ENCODE results near the gene ARHGAP24.
"Not testable (repeated sequence)": the region's sequence is repeated elsewhere in the genome, so short reads cannot be mapped to it uniquely, and the experiment has no call there.

Gene ARHGAP24

DNA sequence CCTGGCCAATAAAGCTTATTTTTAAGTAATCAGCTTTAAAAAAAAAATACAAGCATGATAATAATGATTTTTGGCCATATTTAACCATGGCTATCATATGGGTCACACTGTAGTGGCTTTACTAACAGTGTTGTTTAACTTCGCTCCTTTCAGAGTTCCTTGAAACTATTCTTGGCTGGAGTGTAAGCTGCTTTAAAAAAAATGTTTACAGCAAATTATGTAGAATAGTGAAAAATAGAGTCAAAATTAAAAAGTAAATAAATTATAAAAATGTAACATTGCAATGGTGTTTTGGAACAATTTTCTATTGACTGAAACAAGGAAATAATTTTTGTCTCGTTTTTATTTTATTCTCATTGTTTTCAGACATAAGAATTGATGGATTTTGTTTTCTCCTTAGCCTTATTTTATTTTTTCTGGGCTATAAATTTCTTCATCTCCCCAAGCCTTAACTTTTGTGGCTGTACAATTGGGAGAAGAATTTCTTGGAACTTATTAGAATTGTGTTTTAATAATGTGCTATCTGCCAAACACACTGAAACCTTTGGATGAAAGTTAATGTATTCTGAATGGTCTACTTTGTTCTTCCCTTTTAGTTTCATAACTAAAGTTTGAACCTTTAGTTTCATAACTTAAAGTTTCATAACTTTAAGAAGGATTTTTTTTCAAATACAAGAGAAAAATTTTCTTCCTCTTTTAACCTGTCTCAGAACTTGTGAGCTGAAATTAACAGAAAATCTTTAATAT is 182.0 kb downstream of the ARHGAP24 start:
- DNase-seq (ENCODE audit: low spot score), result no peak

DNA sequence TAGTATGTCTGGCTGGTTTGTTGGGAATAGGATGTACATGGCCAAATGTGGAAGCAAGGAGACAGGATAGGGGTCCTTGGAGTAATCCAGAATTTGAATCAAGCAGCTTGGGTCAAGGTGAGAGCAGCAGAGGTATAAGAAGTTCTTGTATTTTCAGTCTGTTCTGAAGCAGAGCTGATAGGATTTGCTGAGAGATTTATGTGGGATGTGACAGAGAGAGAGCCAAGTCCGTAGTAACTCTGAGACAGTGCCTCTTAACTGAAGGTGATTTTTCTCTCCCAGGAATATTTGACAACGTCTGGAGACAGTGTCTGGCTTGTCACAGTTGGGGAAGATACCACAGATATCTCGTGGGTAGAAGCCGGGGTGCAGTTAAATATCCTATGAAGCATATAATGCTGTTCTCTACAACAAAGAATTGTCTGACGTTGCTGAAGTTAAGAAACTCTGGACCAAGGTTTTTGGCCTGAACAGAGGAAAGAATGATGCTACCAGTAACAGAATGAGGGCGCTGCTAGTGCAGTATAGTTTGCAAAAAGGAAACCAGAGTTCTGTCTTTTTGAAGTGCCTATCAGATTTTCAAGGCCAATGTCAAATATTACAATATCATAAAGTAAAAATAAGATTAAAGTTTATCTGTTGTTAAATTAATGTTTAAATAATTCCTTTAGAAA is 184.0 kb downstream of the ARHGAP24 start:
- no peak for DNase-seq (ENCODE audit: low spot score)

- no peak for DNase-seq (ENCODE audit: low spot score)
Observed at GRCh38 chr4:85659610-85660218, 184.8 kb downstream of the ARHGAP24 start.

DNA sequence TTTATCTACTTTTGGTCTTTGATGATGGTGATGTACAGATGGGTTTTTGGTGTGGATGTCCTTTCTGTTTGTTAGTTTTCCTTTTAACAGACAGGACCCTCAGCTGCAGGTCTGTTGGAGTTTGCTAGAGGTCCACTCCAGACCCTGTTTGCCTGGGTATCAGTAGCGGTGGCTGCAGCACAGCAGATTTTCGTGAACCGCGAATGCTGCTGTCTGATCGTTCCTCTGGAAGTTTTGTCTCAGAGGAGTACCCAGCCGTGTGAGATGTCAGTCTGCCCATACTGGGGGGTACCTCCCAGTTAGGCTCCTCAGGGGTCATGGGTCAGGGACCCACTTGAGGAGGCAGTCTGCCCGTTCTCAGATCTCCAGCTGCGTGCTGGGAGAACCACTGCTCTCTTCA is 191.7 kb downstream of the ARHGAP24 start:
- not testable (repeated sequence) for DNase-seq (ENCODE audit: low spot score)

DNA sequence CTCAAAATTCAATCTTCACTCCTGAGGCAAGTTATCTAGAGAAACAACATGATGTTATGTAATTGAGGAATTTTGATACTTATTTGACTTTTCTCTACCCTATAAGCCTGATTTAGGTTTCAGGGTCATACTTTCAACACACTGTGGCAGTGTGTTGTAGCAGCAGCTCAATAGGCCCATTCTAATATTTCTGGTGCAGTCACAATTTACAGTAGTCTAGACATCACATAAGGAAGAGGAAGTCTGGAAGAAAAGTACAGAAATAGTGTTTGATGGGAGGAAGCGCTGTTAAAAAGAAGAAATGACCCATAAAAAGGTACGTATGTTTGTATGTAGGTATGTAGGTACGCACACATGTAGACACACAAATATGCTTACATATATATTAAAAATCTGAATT is 194.3 kb downstream of the ARHGAP24 start:
- DNase-seq (ENCODE audit: low spot score), result no peak

GRCh38 chr4:85669992-85670548 is 195.1 kb downstream of the ARHGAP24 start:
- no peak for DNase-seq (ENCODE audit: low spot score)

- DNase-seq (ENCODE audit: low spot score), result no peak
Observed at GRCh38 chr4:85671120-85671519, 196.2 kb downstream of the ARHGAP24 start.

GRCh38 chr4:85672116-85672515 is 197.2 kb downstream of the ARHGAP24 start:
- no peak for DNase-seq (ENCODE audit: low spot score)

DNA sequence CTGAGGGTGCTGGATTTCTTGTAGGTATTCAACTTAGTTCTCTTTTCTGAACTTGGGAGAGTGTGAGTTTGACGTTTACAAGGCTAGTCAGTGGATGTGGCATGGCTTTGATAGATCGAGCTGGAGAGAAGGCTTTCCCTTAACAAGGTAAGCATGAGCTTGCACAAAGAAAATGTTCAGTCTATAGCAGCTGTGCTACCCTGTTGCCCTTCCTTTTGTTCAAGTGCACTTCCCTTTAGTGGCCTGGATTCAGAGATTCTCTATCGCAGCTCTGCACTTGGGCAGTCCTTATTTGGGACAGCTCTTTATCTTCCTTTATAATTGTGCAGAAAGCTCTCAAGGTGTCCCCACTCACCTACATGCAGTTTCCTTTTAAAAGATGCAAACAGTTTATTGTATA is 198.0 kb downstream of the ARHGAP24 start:
- DNase-seq (ENCODE audit: low spot score), result no peak

DNA sequence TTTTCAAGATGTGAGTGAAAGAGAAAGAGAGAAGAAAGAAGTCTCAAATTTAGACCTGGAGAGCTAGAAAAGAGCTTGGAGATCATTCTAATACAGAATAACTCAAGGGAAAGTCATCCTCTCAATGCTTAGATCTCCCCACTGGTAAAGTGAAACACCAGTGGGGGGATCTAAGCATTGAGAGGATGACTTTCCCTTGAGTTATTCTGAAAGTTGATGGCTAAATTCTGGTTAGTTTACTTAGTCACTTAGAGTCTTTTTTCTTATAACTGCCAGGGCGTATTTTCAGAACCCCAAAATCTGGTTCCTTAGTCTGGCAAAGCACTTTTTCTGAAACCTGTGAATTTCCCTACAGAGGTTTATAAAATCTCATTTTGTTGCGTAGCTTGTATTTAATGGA is 198.6 kb downstream of the ARHGAP24 start:
- no peak for DNase-seq (ENCODE audit: low spot score)

GRCh38 chr4:85675076-85676049 is 200.4 kb downstream of the ARHGAP24 start:
- DNase-seq (ENCODE audit: low spot score), result no peak

DNA sequence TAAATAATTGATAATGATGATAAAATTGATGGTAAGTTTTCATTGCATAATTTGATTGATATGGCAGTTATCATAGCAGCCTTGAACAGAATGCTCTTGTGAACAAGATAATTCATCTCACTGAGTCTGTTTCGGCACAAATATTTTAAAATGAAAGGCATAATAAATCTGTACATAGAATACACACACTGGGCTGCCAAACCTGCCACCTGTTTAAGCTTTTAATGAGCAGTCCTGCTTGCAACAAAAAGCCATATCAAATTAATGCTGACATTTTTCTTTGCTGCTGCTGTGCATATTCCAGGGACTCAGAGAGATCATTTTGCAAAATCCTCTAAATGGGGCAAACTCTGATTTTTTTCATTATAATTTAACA is 201.1 kb downstream of the ARHGAP24 start:
- DNase-seq (ENCODE audit: low spot score), result no peak

DNA sequence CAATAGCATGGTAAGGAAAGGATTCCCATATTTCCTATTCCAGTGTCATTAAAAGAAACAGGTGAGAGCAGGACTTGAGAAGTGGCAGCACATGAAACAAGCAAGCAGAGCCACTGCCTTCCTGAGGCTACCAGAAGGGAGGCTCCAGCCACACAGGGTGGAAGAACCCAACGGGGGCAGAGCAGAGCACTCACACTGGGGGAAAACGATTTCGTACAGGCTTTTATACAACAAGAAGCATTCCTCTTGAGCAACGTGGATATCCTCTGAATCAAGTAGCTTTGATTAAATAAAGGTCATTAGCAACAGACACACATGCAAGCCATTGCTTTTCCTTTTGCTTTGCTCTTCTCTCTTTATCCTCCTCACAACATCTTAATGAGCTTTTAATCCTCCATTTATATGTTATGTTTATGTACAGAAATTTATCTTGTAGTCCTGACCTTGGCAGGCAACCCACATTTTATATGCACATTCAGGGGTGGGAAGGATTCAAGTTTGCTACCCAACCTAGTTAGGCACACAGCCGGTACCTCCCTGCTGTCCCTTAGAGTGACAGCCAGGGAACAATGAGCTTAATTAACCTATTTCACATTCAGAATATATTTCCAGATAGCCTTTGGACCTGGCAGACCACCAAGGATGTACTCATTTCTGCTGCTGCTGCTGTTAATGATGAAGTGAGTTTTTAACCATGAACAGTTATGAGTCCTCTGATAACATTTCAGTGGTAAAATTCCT is 202.1 kb downstream of the ARHGAP24 start:
- no peak for DNase-seq (ENCODE audit: low spot score)

DNA sequence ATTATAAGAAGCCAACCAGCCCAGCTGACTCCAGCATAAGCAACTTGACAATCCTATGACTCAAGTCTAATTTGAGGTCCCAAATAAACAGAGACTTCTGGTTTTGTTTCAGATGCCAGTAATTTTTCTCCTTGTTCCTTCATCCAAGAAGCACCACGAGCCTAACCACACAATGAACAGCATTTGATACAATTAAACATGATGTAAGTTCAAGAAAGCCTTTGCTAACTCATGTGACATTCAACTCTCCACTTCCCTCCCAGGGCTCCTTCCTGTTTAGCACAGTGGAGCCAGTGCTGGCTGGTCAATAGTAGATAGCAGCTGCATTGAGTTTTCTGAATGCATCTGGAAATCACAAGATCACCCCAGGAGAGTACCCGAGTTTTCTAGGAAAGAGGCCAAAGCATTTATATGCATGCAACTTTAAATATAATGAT is 206.3 kb downstream of the ARHGAP24 start:
- no peak for DNase-seq (ENCODE audit: low spot score)

DNA sequence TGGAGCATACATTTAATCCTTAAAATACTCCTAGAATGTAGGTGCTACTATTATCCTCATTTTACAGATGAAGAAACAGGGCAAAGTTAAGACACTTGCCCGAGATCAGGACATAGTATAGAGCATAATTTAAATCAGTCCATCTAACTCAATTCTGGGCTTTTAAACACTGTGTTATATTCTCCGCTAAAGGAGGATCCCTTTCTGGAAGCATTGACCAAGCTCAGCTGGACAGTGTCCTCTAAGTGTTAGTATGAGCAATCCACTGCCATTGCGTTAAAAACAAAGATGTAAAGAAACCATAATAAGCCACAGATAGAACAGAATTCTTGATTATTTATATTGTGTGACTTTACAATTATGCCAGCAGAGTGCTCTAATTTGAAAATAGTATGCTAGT is 207.0 kb downstream of the ARHGAP24 start:
- DNase-seq (ENCODE audit: low spot score), result no peak

GRCh38 chr4:85682391-85682790 is 207.4 kb downstream of the ARHGAP24 start:
- DNase-seq (ENCODE audit: low spot score), result no peak

DNA sequence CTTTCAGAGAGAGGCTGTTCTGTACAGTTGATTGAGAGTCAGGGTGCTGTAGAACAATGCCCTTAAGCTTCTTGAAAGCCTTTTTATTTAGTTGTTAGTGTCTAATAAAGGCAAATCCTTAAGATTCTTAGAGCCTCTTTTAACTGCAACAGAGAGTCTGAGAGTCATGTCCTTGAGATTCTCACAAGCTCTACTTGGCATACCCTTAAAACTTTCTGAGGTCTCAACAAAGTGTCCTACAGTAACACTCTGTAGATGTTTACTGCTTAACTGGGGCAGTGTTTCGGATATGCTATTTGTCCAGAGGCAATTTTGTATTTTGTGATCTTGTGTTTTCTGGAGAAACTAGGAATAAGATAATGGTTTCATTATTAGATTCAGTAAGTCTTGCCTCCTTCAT is 209.7 kb downstream of the ARHGAP24 start:
- no peak for DNase-seq (ENCODE audit: low spot score)

DNA sequence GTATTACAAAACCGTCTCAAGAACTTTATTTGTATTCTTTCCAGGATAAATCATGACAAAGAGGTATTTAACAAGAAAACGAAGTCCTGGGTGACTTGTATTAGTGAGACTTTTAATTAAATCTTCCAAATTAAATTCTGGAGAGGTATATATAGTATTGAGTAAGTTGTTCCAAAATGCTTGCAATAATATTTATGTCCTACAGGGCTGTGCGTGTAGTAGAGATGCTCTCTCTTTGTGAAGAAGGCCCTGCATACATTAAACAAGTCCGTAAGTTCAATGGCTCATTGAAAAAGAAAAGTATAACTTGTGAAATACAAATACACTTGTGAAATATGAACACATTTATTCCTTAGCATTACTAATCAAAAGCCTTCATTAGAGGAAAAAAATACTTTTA is 211.4 kb downstream of the ARHGAP24 start:
- DNase-seq (ENCODE audit: low spot score), result no peak

DNA sequence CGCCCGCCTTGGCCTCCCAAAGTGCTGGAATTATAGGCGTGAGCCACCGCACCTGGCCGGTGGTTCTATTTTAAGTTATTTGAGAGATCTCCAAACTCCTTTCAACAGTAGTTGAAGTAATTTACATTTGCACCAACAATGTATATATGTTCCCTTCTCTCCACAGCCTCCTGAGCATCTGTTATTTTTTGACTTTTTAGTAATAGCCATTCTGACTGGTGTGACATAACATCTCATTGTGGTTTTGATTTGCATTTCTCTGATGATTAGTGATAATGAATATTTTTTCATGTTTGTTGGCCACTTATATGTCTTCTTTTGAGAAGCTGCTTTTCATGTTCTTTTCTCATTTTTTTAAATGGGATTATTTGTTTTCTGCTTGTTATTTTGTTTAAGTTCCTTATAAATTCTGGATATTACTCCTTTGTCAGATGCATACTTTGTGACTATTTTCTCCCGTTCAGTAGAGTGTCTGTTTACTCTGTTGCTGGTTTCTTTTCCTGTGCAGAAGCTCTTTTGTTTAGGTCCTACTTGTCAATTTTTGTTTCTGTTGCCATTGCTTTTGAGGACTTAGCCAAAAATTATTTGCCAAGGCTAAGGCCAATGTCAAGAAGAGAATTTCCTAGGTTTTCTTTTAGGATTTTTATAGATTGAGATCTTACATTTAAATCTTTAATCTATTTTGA is 213.2 kb downstream of the ARHGAP24 start:
- DNase-seq (ENCODE audit: low spot score), result no peak

- no peak for DNase-seq (ENCODE audit: low spot score)
Observed at GRCh38 chr4:85696661-85697060, 221.7 kb downstream of the ARHGAP24 start.

DNA sequence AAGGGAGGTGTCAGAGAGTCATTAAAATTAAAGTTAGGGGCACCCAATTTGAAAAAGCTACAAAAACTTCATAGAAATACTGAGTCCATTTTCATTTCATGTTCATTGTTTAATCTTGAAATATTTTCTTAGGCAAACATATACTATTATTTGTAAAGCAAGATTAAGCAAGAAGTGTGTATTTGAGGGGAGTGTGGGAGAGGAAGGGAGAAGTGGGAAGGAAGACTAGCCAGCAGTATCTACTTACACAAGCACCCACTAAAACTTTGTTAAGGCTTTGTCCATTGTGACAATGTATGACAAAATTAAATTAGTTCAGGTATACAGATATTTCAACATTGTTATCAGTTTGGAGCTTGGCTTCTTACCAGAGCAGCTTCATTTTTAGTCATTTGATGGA is 222.9 kb downstream of the ARHGAP24 start:
- no peak for DNase-seq (ENCODE audit: low spot score)

All from SW480 (cell line).